Astrocyte of the cerebellum (primary cell): Measurements from ENCODE around the gene NARS2.
"Not testable (repeated sequence)": the region's sequence is repeated elsewhere in the genome, so short reads cannot be mapped to it uniquely, and the experiment has no call there.

Experiments used
- DNase-seq: peaks from one replicate; pipeline ENCODE4 v3.0.0-alpha.2; 2011; ENCODE audit warnings: low read depth
- H3K4me3 ChIP-seq: 2 replicates; pipeline ENCODE4 v1.5.1; 2011; ENCODE audit warnings: mild to moderate bottlenecking, low read depth, low read length, moderate library complexity
- in situ Hi-C: cut with HindIII; loops from 2 replicates; pipeline ENCODE4 v1.10.0; 2017; ENCODE audit warnings: low sequenced_read_pairs
- TF ChIP-seq, protein P1 (sequence below): IDR thresholded peaks from 2 replicates; pipeline ENCODE4 v1.5.1; 2012; ENCODE audit warnings: low read length, low read depth, moderate library complexity, mild to moderate bottlenecking; ENCODE audit errors: missing control alignments

The NARS2 gene

GRCh38 chr11:78514922-78515502 is 59.7 kb downstream of the NARS2 start:
- DNase-seq: no peak
- TF ChIP-seq, protein P1, sequence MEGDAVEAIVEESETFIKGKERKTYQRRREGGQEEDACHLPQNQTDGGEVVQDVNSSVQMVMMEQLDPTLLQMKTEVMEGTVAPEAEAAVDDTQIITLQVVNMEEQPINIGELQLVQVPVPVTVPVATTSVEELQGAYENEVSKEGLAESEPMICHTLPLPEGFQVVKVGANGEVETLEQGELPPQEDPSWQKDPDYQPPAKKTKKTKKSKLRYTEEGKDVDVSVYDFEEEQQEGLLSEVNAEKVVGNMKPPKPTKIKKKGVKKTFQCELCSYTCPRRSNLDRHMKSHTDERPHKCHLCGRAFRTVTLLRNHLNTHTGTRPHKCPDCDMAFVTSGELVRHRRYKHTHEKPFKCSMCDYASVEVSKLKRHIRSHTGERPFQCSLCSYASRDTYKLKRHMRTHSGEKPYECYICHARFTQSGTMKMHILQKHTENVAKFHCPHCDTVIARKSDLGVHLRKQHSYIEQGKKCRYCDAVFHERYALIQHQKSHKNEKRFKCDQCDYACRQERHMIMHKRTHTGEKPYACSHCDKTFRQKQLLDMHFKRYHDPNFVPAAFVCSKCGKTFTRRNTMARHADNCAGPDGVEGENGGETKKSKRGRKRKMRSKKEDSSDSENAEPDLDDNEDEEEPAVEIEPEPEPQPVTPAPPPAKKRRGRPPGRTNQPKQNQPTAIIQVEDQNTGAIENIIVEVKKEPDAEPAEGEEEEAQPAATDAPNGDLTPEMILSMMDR: no peak
- in situ Hi-C loops: no loop called here
- H3K4me3 ChIP-seq: no peak overlapping the region

DNA sequence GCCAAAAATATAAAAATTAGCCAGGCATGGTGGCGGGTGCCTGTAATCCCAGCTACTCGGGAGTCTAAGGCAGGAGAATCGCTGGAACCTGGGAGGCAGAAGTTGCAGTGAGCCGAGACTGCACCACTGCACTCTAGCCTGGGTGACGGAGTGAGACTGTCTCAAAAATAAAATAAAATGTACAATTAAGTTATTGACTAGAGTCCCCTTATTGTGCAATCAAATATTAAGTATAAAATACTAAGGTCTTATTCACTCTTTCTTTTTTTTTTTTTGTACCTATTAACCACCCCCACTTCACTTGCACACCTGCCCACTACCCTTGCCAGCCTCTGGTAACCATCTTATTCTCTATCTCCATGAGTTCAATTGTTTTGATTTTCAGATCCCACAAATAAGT is 61.6 kb downstream of the NARS2 start:
- H3K4me3 ChIP-seq, in situ Hi-C loops, DNase-seq: not testable (repeated sequence)

DNA sequence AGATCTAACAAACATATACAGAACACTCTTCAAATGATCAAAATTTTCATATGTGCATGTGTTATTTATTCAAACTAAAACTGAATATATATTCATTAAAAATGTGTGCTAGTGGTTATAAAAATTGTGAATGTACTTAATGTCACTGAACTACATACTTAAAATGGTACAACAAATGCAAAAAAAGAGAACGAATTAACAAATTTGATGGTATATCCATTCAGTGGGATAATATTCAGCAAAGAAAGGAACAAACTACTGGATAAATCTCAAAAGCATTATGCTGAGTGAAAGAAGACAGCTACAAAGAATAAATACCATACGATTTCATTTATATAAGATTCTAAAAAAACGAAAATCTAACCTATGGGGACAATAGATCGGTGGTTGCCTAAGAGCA is 64.1 kb downstream of the NARS2 start:
- no peak for DNase-seq
- TF ChIP-seq, protein P1: no peak
- in situ Hi-C loops: no loop called here
- no peak overlapping the region for H3K4me3 ChIP-seq

DNA sequence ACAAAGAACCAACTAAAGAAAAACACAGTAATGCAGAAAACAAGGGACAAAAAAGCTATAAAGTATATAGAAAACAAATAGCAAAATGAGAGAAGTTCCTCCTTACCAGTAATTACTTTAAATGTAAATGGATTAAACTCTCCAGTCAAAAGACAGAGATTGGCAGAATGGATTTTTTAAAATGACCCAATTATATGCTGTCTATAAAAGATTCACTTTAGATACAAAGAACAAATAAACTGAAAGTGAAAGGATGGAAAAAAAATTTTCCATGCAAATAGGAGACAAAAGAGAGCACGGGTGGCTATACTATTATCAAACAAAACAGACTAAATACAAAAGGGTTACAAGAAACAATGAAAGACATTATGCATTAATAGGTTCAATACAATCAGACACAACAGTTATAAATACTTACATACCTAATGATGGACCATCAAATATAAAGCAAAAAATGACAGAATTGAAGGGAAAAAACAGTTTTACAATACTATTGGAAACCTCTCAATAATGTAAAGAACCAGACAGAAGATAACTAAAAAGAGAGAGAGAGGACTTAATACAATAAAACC is 64.6 kb downstream of the NARS2 start:
- H3K4me3 ChIP-seq: no peak overlapping the region
- no peak for DNase-seq
- in situ Hi-C loops: no loop called here
- TF ChIP-seq, protein P1: no peak

DNA sequence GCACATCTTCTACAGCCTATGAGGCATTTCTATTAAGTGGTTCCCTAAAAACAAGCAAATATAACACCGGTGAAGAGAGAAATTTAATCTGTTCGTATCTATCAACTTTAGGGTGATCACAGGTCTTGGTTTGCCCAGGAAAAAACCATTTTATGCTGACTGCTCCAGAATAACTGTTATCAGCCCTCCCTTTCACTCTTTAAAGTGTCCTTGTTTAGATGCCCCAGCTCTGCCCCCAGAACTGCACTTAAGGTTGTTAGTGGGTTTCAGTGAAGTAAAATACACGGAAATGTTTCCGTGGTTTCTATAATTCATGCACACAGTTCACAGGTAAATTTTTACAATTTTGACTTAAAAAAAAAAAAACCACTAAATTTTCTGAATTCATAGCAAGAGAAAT is 70.0 kb downstream of the NARS2 start:
- in situ Hi-C loops: no loop called here
- TF ChIP-seq, protein P1: no peak
- DNase-seq: no peak
- no peak overlapping the region for H3K4me3 ChIP-seq

DNA sequence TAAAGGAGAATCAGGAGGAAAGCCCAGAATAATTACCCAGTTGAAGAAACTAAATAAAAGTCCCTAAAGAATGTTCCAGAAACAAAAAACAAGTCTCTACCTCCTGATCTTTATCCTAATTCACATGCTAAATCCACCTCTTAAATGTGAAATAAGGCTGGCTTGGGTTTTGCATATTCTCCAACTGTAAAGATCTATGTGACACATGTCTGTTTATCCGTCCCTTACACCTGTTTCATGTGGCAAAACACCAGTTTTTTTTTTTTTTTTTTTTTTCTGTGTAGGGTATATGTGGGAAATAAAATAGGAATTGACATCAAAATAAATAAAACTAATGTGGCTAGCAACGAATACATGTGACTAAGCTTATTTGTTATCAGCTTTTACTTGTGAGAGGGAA is 70.5 kb downstream of the NARS2 start:
- DNase-seq: no peak
- in situ Hi-C loops: no loop called here
- no peak overlapping the region for H3K4me3 ChIP-seq
- TF ChIP-seq, protein P1: no peak

- TF ChIP-seq, protein P1: no peak
Measured at GRCh38 chr11:78499971-78500370, 74.7 kb downstream of the NARS2 start.

More at GRCh38 chr11:78499971-78500370, 74.7 kb downstream of the NARS2 start:
- no peak overlapping the region for H3K4me3 ChIP-seq
- no peak for DNase-seq
- in situ Hi-C loops: no loop called here
